Stimulated activated CD4-positive, alpha-beta T cell treated with anti-CD3 and anti-CD28 coated beads, Interleukin-1b, Interleukin-23, amount 100 ng/mL, for 1 hour (primary cell): ENCODE measurements around the gene TRABD2B.

Experiments
- DNase-seq, 2 donors: peaks; one replicate each; pipeline ENCODE4 v3.0.0-alpha.2; 2020; ENCODE audit warnings: low read depth in 2 of 2

TRABD2B gene

DNA sequence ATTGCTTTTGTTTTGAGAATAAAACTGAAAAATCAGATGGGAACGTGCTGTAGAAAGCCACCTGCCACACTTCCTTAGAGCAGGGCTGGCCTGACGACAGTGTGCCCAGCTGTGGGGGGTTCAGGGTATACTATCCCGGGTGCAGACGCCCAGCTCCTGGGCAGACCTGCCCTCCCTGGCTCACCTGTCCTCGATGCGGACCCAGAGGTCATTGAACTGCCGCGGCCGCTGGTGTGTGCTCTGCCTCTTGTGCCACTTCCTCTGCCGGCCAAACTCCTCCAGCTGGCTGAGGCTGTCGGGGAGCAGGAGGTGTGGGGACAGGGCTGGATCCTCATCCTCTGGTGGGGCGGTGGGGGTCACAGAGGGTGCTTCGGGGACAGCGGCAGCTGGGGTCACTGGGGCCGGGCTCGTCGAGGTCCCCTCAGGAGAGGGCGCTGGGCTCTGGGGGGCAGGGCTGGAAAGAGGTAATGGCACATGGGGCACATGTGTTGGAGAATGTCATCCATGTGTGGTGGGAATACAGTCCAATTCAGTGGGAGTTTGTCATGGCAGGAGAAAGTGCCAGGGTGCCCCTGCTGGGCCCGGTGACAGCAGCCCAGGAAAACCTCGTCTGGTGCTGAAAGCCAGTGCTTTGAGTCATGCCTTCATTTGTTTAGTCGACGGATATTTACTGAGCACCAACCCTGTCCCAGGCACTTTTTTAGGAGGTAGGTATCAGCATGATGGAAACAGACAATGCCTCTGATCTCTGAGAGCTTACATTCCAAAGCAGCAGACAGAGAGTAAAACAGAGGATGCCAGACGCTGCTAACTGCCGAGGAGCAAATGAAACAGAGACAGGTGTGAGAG lies 222.0 kb downstream of the TRABD2B start:
- no peak for DNase-seq

DNA sequence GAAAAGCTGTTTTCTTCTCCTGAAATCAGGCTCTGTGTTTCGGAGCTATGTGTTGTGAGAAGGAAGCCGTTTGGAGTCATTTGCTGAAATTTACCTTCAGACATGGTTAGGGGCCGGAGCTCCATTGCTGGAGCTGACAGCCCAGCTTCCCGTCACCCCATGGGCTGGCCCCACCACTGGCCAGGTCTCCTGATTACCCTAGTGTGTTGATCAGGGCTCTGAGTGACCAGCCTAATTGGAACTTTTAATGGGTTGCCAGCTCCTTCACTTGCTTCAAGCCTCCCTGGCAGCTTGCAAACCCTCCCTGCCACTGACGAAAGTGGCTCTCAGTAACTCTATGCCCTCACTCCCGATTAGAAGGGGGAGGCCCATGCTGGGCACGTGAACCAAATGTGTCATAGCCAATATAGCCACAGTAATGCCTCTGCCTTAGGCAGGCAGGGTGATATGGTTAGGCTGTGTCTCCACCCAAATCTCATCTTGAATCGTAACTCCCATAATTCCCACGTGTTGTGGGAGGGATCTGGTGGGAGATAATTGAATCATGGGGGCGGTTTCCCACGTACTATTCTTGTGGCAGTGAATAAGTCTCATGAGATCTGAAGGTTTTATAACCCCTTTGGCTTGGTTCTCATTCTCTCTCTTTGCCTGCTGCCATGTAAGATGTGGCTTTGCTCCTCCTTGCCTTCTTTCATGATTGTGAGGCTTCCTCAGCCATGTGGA lies 224.1 kb downstream of the TRABD2B start:
- no peak for DNase-seq

DNA sequence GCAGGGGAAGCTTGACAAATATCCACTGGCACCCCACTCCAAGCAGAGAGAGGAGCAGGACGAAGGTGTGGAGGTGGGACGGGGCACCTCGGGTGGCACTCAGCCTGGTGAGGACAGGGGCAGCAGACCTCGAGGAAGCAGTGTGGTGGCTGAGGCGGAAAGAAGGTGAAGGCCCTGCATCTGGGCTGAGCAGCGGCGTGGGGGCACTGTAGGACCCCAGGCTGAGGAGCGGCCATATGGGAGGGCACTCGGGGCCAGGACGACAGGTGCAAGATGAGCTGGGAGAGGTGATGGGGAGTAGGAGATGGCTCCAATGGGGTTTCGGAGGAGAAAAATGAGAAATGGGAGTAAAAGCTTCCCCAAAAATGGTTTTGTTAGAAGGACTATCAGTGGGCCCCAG lies 224.9 kb downstream of the TRABD2B start:
- no peak for DNase-seq

DNA sequence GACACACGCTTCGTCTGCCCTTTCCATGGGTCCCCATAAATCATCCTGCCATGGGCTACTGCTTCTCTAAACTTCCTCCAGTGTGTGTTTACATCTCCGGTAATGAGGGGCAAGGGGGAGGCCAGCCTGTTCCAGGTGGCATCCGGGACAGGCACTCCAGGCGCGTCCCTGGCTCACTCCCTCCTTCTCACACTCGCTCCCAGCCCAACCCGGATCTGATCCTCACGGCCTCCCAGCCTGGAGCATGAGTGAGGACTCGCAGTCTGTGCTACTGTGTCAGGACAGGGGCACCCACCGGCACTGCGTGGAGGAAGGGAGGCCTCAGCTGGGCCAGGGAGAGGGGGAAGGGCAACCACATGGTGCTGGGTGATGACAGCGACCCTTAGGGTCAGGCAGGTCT lies 225.4 kb downstream of the TRABD2B start:
- DNase-seq: no peak

DNA sequence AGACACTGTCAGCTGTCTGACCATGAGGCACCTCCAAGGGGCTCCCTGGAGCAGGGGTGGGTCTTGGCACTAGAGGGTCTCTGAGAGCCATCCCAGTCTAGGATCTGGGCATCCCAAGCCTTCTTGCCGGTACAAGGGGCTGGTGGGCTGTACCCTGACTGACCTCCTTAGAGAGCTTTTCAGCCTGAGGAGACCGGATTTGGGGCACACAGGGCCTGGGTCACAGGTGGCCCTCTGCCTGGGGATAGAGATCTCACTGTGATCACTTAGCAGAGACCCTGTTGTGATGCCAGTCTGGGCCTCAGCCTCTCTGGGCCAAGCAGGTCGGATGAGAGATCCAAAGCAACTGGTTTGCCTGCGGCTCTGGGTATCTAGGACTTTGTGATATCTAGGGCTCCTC lies 227.2 kb downstream of the TRABD2B start:
- no peak for DNase-seq

DNA sequence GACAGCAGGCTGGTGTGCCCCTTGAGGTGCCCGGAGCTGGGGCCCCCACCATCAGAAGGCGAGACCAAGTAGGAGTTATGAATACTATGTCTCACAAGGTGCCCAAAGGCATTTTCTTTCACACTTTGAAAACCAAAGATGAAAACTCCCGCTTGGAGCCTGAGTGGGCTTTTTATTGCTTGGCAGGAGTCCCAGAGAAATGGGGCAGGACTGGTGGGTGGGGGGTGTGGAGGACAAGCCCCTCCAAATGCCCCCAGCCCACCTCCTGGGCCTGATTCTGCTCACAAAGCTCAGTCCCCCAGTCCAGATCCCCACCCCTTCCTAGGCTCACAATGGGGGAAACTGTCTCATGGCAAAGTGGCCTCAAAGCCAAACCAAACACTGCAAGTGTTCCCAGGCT lies 227.9 kb downstream of the TRABD2B start:
- no peak for DNase-seq

- DNase-seq: no peak
Measured at GRCh38 chr1:47767741-47768100, 229.5 kb downstream of the TRABD2B start.

DNA sequence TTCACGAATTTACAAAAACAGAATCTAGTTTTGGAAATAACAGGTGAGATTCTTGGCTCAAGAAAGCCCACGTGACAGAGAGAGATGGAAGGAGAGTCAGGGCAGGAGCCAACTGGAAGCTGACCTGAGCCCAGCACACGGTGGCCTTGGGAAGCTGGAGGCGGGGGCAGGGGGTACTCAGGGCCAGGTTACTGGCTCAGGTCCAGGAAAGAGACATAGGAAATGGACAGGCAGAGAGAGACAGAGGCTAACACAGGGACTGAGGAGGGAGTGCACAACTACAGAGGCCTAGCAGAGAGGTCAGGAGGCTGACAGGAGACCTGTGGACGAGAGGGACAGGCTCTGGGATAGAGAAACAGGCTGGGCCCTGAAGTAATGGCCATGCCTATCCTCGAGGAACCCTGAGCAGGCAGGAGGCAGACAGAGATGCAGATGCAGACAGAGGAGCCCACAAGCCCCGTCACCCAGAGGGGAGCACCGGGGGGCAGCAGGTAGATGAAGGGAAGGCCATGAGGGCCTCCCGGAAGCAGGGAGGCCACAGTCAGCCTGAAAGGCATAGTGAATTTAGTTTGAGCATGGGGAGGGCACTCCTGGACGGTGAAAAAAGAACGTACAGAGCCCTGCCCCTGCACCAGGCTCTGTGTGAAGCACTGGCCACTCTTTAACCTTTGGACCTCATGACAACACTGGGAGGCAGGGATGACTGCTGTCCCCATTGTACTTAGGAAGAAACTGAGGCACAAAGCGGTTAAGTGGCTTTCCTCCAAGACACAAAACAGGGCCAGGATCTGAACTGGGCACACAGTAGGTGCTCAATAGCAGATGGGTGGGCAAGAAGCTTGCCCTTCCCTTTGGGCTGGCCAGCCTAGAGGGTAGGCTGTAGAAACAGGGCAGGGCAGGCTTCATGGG lies 230.1 kb downstream of the TRABD2B start:
- DNase-seq: no peak

DNA sequence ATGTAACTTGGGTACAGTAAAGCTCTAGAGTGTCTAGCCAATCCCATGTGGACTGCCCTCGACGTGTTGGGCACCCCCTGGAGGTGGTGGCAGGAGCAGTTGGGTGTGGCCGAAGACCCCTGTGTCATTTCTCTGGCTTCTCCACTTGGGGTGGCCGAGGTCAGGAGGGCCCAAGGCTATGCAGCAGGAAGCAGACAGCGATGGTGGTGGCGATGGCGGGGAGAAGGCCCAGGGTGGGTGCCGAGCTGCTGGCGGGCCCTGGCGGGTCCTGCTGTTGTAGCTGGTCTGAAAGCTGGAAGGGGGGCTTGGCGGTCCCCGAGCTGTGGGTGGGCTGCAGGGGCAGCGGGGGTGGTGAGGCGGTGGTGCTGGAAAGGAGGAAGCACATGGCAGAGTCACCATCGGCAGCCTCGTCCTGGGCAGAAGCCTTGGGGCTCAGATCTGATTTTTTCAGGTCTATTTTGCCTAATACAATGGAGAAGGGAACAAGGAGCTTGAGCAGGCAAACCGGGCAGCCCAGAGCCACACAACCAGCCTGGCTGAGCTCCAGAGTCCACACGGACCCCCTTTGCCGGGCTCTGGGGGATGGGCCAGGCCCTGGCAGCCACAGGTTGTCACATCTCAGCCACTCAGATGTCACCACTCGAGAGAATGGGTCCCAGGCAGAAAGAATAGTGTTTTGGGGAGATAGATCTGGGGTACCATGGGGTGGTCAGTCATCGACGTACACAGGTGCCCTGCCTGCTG lies 231.3 kb downstream of the TRABD2B start:
- no peak for DNase-seq

GRCh38 chr1:47765236-47765635 lies 231.9 kb downstream of the TRABD2B start:
- no peak for DNase-seq

DNA sequence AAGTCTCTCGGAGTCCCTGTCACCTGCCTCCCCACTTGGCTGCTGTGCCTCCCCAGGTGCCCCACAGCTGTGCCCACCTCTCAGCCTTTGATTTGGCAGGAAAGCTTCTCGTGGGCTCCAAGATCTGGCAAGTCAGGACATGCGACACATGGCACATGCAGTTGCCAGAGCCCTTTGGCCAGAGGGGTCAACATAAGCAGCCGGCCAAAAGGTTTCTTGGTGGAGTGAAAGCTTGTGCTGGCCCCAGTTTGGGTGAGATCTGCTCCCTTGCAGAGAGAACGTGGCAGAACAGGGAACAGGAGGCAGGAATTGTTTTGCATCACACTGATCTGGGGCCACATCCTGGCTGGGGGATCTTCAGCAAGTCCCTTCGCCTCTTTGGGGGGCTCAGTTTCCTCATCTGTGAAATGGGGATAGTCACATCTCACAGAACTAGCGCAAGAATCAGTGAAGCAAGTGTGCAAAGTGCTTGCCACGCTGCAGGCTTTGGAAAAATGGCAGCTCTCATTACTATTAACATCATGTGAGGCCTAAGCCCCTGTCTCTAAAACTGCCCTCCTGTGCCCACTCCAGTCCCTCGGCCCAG lies 232.6 kb downstream of the TRABD2B start:
- DNase-seq: no peak

GRCh38 chr1:47763591-47764171 lies 233.5 kb downstream of the TRABD2B start:
- no peak for DNase-seq

DNA sequence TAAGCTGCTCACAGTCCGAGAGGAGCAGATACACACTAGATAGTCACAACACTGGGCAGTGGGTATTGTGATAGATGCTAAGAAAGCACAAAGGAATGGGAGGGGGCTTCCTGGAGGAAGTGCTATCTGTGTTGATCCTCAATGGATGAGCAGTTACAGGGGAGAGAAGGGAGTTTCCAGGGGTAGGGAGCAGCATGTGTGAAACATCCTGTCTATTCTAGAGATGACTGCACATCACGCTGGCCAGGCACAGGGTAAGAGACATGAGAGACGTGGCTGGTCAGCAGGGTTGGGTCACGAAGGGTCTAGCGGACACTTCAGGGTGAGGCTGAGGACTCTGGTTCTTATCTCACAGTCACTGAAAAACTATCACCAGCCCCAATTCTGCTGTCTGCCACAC lies 235.2 kb downstream of the TRABD2B start:
- DNase-seq: no peak

DNA sequence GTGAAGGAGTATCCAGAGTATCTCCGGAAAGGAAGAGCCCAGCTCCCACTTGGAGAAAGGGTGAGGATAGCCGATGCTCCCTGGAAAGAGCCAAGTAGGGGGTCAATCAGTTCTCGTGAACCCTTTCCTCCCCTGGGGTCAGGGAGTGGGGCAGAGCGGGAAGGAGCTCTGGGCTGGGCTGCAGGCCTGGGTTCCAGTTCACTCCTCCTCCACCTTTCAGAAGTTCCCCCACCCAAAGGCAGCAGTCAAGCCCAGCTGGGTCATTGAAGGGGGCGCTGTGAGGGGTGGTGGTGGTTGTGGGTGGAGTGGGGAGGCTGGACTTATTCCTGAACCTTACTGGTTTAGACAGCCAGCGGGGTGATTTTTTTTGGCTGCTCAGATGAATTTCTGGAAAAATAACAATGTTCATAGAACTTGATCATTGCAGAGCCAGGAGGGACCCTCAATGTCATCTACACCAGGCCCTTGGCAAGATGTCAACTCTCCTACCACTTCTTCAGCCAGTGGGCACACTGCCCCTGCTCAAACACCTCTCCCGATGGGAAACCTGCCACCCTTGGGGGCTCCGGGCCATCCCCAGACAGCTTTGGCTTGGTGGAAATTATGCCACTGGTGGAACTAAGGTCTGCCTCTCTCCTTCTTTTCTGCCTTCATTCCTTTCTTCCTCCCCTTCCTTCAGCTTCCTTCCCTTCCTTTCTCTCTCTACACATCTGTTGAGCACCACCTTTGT lies 235.8 kb downstream of the TRABD2B start:
- no peak for DNase-seq

- no peak for DNase-seq
Measured at GRCh38 chr1:47759936-47760629, 237.1 kb downstream of the TRABD2B start.

DNA sequence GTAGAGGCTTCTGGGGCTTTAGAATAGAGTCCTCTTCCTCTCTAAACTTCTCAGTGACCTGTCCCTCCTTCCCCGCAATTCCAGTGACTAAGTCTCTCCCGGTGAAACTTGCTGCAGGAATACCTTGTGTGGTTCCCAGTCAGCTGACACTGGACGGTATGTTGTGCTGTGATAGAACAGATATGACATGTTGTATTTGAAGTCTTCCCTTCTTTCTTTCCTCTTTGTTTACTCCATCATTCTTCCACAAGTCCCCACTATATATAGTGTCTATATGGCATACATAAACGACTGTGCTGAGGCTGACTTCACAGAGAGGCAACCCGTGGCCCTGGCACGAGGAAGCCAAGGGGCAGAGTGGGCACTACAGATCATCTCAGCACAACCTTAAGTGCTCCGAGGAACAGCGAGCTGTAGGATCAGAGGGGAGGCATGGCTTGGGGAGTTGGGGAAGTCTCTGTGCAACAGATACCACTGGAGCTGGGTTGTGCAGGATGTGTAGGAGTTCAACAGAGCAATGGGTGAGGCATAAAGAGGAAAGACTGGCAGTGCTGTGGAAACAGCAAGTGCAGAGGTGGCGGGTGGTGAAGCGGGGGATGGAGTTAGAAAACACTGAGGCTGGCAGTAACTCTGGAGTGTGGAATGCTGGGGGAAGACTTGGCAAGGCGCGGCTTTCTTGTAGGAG lies 237.8 kb downstream of the TRABD2B start:
- DNase-seq: no peak

DNA sequence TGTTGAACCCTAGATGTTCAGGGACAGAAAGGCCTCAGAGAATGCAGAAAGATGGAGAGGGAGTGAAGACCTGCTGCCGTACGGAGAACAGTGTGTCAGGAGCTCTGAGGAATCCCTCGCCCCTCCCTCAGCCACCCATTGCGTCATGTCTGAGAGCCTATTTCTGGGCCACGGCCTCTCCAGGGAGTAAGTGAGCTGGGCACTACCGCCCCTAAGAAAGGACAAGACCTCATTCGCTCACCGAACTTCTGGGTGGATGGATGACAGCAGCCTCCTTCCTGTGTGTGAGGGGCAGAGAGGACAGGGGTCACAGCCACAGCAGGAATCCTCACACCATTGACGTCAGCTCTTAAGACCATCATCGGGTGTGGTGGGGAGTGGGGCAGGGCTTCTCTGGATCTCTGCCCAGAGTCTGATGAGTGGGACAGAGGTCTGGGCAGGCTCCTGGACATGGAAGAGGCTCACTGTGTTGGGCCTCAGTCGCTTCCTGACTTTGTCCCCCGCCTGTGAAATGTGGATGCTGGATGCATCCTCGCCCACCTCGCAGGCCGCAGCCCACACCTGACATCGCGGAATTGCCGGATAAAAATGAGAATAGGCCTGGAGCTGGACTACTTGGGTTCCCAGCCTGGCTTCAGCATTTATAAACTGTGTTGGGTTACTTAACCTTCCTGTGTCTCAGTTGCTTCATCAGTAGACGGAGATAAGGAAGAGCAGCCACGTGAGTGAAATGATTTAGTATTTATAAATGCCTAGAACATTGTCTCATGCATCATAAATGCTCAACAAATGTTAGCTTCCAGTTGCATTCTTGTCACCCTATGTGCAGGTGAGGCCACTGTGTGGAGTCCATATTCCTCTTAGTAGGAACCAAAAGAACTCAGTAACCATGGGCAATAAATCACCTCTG lies 238.6 kb downstream of the TRABD2B start:
- DNase-seq: no peak
